GM12891 (cell line): ENCODE data around the gene PELO.

Experiments
- POLR2A ChIP-seq: IDR thresholded peaks from 2 replicates; pipeline ENCODE4 v1.6.1; 2011; ENCODE audit warnings: low read depth, low read length, control low read depth
- TAF1 ChIP-seq: IDR thresholded peaks from 2 replicates; pipeline ENCODE4 v1.6.1; 2011; ENCODE audit warnings: low read depth, low read length, control low read depth

- TF ChIP-seq POLR2A (no peak), TAF1 (no peak)
These were observed 10.5 kb upstream of the PELO start for GRCh38 chr5:52777186-52777585.
